Inflammatory macrophage treated with lipopolysaccharide for 1 hour (primary cell): Measurements from ENCODE around the gene SND1.

Source experiments
- DNase-seq, 2 donors: peaks; one replicate each; pipeline ENCODE4 v3.0.0-alpha.2; 2020 to 2022

SND1 gene

DNA sequence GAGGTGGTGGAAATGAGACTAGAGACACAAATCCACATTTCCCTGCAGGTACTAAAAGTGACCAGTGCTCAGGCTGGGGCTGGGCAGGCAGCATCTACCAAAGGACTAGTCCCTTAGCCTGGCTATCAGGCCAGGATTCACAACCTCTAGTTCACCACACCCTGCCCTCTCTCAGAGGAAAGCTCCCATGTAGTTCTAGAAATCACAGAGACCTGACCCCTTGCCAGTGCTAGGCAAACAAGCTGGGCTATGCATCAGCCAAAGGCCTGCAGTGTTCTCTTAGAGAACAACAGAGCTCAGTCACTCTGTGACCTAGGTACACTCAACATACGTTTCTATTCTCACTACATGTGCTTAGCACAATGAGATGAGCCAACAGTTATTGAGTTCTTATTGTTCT is 405.9 kb downstream of the SND1 start:
- no peak for DNase-seq

- DNase-seq, result no peak
These were observed 407.4 kb downstream of the SND1 start for GRCh38 chr7:128059143-128059988.

GRCh38 chr7:128060018-128060417 is 408.0 kb downstream of the SND1 start:
- no peak for DNase-seq

GRCh38 chr7:128063088-128063487 is 411.1 kb downstream of the SND1 start:
- no peak for DNase-seq

DNA sequence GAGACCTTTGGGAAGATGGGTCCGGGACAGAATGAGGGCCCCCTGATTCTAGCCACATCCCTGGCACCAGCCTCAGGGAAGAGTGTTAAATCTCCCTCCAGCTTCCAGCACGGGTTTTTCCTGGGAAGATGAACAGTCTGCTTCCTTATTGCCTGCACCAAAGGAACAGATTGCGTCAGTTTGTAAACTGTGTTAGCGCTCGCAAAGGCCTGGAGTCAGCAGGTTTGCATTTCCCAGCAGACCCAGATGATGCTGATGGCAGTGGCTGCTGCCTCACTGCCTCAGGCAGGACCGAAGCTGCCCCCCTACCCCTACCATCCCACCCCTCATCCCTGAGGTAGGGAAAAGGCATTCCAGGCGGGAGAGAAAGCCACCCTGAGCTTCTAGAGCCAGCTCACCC is 413.9 kb downstream of the SND1 start:
- no peak for DNase-seq

DNA sequence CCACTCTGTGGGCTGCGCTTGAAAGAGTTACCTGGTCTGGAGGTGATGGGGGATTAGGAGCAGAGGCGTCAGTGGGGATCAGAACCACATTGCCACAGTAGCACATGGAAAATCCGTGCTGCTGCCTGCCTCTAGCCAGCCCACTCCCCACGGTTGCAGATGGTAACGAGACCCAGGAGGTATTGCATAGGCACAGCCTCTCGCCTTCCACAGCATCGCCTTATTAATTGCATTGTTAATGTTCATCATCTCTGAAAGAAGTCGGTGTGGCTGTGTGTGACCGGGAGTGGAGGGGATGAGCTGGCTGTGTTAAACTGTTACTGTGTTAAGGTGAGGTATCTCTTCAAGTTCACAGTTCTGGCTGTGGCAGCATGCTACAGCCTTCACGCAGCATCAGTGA is 414.4 kb downstream of the SND1 start:
- DNase-seq, result no peak

GRCh38 chr7:128066858-128067257 is 414.9 kb downstream of the SND1 start:
- no peak for DNase-seq

DNA sequence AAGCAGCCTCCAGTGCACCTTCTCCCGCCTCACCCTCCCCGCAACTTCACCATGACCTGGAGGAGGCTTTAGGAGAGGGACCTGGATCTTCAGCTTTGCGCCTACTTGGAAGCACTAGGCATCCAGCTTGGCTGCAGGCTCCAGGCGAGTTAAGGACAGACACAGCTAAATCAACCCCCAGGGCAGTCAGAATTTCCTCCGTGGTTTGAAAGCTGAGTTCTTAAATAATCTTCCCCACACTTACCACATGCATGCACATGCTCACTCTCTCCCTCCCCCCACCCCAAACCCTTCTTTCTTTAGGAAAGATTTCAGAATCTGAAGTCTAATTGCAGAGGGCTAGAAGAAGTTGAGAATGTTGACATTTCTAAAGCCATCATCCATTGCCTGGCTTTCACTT is 416.0 kb downstream of the SND1 start:
- DNase-seq, result no peak

DNA sequence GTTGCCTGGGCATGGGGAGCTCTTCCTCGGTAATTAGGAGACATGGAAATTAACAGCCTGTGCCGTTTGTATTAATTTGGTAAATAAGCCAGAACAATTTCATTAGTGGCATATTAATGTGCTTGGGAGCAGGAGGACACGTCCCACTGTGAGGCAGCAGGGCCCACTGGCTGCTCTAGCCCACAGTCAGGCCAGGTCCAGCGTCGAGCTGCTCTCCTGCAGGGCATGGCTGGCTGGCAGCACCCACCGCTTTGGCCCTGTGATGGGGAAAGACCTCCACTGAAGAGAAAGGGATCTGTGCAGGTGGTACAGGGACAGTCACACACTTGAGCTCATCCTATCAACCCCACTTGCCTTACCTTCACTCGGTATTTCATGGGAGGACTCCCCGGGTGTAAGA is 416.8 kb downstream of the SND1 start:
- DNase-seq, result no peak

- DNase-seq, result no peak
These were observed 417.7 kb downstream of the SND1 start for GRCh38 chr7:128069373-128070364.

DNA sequence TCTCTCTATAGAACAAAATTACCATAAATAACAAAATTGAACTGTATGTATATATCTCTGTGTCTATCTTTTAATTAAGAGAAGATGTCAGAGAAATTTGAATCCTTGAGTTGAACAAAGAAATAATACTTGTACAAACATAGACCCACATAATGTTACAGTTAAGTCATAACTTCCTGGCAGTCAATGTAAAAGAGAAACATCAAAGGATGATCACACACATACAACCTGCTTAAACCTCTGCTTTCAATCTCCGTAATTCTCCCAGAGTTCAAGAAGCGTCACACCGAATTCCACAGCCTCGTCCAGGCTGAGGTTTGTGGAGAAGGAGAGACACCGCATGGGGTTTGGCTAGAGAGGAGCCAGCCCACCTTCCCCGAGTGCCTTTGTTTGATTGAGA is 419.4 kb downstream of the SND1 start:
- no peak for DNase-seq

DNA sequence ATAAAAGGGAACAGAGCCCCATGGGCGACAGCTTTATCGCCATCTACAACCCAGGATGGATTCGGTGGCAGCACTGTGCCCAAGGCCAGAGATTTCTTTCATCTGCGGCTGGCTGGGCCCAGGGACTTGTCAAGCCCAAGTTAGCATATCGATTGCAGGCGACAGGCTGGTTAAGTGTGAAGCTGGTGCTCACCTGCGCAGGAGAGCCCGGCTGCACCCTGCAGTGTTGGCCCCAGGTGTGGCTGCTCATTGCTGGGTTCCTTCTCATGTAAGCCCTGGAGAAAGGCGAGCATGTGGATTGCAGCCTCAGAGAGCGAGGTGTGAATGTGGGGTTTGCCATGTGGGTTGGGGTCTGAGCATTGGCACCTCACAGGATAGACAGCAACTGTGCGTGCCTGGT is 419.8 kb downstream of the SND1 start:
- DNase-seq, result no peak

- DNase-seq, result no peak
These were observed 421.8 kb downstream of the SND1 start for GRCh38 chr7:128073671-128074310.

GRCh38 chr7:128074336-128074735 is 422.3 kb downstream of the SND1 start:
- no peak for DNase-seq

- DNase-seq, result no peak
These were observed 422.7 kb downstream of the SND1 start for GRCh38 chr7:128074736-128075135.

DNA sequence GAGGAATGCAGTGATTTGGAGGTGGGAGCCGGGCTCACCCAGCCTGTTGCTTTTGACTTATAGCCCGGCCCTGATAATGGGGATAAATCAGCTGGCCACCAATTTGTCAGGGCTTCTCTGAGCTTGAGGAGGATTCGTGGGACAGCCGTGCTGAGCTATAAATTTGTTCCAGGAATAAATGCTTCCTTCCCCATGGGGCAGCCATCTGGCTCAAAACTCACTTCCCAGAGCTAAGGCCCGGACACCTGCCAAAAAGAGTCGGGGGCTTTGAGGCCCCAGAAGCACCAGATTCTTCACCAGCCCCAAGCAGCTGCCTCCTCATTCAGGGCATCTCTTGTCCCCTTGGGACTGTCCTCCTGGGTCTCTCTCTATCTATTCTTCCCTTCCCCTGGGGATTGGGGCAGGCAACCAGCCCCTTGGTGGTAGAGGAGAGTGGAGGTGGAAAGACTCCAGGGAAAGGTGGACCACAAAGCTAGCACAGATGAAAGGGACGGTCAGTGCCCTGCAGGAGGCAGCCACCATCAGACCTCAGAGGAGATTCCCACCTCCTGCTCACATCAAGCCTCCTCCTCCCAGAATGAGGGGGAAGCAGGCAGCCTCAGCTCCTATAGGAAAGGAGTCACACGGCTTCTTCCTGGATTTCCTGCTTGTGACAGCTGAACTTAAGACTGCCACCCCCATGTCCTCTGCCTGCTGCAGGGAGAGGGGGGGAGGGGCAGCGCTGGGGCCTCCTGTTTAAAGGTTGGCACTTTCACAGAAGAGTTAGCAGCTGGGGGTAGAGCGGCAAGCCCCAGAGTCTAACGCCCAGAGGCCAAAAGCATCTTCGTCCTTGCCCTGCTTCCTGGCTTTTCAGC is 423.5 kb downstream of the SND1 start:
- DNase-seq, result no peak

DNA sequence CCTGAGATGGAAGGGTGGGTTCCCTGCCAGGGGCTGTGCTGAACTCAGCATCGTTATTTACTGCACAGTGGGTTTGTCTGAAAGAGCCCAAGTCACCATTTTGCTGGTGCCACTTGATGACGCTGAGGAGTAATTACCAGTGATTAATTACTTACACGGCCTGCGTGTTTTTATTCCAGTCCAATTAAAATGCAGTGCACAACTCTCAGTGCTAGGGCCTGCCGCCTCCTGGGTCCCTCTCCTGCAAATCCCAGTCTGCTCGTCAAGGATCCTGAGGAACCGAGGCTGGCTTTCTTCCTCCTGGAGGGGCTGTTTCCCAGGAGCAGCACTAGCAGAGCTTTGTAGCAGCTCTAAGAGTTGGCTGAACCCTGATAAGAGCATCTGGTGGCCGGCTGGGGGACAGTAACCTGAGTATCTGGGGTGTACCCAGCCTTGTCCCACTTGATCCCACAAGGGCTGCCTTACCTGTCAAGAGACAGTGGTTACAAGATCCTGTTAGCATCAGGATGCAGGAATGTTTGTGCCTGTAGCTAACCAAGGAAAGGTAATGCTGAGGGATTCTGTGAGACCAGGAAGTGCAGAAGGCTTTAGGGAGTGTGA is 424.3 kb downstream of the SND1 start:
- DNase-seq, result no peak

DNA sequence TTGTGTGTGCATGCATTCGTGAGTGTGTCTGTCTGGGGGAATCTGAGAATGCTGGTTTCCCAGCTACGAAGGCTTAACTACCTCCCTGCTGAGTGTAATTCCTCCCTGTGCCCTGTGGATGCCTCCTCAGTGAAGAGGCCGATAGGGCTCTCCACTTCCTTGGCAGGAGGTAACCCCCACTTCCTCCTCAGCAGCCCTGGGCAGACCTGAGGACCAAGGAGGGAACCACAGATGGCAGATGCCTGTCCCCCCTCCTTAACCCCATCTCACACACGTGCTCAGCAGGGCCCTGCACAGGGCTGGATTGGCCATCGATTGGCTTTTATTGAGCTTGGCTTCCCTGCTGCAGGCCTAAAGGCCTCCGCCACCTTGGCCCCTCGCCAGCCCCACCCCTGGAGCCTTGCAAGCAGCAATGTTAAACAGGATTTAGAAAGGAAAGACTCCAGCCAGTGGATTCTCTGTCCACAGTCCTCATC is 424.8 kb downstream of the SND1 start:
- no peak for DNase-seq

DNA sequence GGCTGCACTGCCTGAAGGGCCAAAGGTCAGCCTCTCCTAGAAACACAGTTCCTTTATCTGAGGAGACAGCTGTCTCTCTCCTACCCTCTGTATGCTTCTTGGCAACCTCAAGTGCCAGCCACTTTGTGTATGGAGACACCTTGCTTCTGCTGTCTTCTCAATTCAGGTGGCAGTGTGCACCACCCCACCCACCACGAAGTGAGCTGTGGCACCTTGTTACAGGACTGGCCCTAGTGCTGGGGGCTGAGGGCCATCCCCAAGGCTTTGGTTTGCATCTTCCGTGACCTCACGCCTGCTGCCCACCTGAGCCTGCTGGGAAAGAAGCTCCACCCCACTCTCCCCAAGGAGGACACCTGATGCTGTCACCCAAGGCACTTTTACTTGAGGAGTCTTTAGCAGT is 426.3 kb downstream of the SND1 start:
- DNase-seq, result no peak

- no peak for DNase-seq
These were observed 428.2 kb downstream of the SND1 start for GRCh38 chr7:128080169-128080568.

- no peak for DNase-seq
These were observed 429.4 kb downstream of the SND1 start for GRCh38 chr7:128081351-128081750.

DNA sequence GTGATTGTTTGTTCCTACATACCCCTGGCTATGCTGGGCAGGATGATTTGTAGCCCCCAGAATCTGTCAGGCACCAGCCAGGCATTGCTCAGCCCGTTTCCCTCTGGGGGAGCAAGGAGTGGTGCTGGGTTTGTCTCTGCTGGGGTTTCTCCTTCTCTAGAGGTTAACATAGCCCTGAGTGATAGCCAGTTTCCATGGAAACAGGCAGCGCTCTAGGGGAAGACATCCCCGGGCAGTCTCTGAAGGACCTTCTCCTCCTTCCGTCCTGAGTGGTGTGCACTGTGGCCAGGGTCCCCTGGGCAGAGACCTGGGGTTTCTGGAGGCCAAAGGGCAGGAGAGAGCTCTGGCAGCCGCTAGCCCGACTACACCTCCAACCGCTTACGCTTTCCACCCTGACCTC is 429.8 kb downstream of the SND1 start:
- DNase-seq, result no peak
